ENCODE data around the gene ARL15.

- TF ChIP-seq CTCF (IDR thresholded peaks at IDR 0.05) (no peak), POLR2A (IDR thresholded peaks at IDR 0.05) (no peak)
Observed at GRCh38 chr5:54009828-54010227, 300.5 kb downstream of the ARL15 start.
